ENCODE results near the gene CLPTM1. TPM values are rescaled to one million over a fixed set of nuclear protein-coding genes. Genes with fewer than 3 reads are reported as not detected.

CLPTM1 gene
- total and polyA plus RNA-seq, 9 of the 15 experiments (the other 6 are each of a cell fraction or from before 2014, with no cell fraction given) = 0.37 to 96.0 (median 27.5) TPM

DNA sequence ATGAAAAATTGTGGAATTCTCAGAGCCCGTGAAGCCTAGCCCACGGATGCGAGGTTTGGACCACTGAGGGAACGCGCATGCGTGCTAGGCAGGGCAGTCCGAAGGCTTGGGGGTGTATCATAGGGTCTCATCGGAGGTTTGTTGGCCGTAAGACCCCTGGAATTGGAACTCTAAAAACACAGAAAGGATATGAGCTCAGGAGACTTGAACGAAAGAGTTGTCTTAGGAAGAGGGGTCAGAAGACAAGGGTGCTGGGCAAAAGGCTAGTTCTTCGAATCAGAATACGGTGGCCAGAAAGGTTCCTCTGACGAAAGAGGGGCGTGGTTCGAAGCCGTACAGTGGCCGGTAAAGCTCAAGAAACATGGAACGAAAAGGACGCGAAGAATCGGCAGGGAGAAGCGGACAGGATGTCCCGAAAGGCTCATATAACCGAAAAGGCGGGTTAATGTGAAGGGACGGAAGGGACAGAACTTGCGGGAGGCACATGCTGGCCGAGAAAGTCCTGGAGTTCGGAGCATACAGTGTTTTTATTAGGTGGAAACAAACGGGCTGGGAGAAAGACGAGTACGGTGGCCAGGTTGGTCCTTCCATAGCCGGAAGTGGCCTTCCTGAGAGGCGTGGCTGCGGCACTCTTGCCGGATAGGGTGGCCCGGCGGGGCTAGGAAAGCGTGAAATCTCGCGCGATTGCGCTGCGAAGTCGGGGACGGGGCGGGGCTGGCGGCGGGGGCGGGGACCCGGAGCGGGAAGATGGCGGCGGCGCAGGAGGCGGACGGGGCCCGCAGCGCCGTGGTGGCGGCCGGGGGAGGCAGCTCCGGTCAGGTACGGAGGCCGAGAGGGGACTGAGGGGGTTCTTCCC lies at the start of gene CLPTM1 (continued):
- TF ChIP-seq, protein P1, sequence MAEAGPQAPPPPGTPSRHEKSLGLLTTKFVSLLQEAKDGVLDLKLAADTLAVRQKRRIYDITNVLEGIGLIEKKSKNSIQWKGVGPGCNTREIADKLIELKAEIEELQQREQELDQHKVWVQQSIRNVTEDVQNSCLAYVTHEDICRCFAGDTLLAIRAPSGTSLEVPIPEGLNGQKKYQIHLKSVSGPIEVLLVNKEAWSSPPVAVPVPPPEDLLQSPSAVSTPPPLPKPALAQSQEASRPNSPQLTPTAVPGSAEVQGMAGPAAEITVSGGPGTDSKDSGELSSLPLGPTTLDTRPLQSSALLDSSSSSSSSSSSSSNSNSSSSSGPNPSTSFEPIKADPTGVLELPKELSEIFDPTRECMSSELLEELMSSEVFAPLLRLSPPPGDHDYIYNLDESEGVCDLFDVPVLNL (CRISPR knock-in tag; IDR thresholded peaks at IDR 0.05; ENCODE audit: low read depth) = no peak
- TF ChIP-seq SRSF7 (optimal IDR thresholded peaks at IDR 0.05; ENCODE audit: low read depth, low read length) (no peak), YBX1 (IDR thresholded peaks at IDR 0.05) (no peak), BCL6 (CRISPR knock-in tag; IDR thresholded peaks at IDR 0.05) (no peak), SRF (CRISPR knock-in tag; IDR thresholded peaks at IDR 0.05) (no peak), SUPT5H (IDR thresholded peaks at IDR 0.05) (peak; percentile 97), TCF3 (CRISPR knock-in tag; IDR thresholded peaks at IDR 0.05) (no peak; the same call in 1 of the 2 replicates), HMGN3 (IDR thresholded peaks at IDR 0.05; ENCODE audit: borderline replicate concordance, extremely low read depth, insufficient read length, low read depth, low read length) (no peak), CBFA2T2 (conservative IDR thresholded peaks at IDR 0.05) (no peak), CREBBP (IDR thresholded peaks at IDR 0.05; ENCODE audit: low read depth, low read length) (no peak), WHSC1 (IDR thresholded peaks at IDR 0.05; ENCODE audit: low read length) (no peak), E2F3 (CRISPR knock-in tag; IDR thresholded peaks at IDR 0.05) (no peak), ZNF354B (CRISPR knock-in tag; IDR thresholded peaks at IDR 0.05) (no peak), ZNF436 (CRISPR knock-in tag; IDR thresholded peaks at IDR 0.05) (no peak), MYBL2 (IDR thresholded peaks at IDR 0.05; ENCODE audit: low read depth) (no peak; the same call in 1 of the 2 replicates), MYBL2 (CRISPR knock-in tag; IDR thresholded peaks at IDR 0.05; ENCODE audit: borderline replicate concordance) (no peak), ZNF778 (CRISPR knock-in tag; IDR thresholded peaks at IDR 0.05) (no peak), CBFB (CRISPR knock-in tag; IDR thresholded peaks at IDR 0.05) (peak; percentile 92), XRCC4 (IDR thresholded peaks at IDR 0.05; ENCODE audit: extremely low read depth, insufficient read depth, insufficient read length) (no peak), HCFC1 (IDR thresholded peaks at IDR 0.05; ENCODE audit: low read depth, low read length) (peak; percentile 57), ZBTB1 (CRISPR knock-in tag; IDR thresholded peaks at IDR 0.05; ENCODE audit: borderline replicate concordance, low read depth) (0 out of 2 replicates have a peak, but pooled peaks have one; percentile 10), SMAD4 (CRISPR knock-in tag; conservative IDR thresholded peaks at IDR 0.05) (no peak), SMC3 (conservative IDR thresholded peaks at IDR 0.05; ENCODE audit: insufficient read depth, low read depth, low read length) (no peak)
- TF ChIP-seq, protein P2, sequence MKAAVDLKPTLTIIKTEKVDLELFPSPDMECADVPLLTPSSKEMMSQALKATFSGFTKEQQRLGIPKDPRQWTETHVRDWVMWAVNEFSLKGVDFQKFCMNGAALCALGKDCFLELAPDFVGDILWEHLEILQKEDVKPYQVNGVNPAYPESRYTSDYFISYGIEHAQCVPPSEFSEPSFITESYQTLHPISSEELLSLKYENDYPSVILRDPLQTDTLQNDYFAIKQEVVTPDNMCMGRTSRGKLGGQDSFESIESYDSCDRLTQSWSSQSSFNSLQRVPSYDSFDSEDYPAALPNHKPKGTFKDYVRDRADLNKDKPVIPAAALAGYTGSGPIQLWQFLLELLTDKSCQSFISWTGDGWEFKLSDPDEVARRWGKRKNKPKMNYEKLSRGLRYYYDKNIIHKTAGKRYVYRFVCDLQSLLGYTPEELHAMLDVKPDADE (conservative IDR thresholded peaks at IDR 0.05; ENCODE audit: control insufficient read depth, low read depth, low read length) = peak; percentile 50; the same call in 1 of the 2 replicates
- TF ChIP-seq, protein P3, sequence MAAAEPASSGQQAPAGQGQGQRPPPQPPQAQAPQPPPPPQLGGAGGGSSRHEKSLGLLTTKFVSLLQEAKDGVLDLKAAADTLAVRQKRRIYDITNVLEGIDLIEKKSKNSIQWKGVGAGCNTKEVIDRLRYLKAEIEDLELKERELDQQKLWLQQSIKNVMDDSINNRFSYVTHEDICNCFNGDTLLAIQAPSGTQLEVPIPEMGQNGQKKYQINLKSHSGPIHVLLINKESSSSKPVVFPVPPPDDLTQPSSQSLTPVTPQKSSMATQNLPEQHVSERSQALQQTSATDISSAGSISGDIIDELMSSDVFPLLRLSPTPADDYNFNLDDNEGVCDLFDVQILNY (CRISPR knock-in tag; IDR thresholded peaks at IDR 0.05) = no peak
- TF ChIP-seq, protein P4, sequence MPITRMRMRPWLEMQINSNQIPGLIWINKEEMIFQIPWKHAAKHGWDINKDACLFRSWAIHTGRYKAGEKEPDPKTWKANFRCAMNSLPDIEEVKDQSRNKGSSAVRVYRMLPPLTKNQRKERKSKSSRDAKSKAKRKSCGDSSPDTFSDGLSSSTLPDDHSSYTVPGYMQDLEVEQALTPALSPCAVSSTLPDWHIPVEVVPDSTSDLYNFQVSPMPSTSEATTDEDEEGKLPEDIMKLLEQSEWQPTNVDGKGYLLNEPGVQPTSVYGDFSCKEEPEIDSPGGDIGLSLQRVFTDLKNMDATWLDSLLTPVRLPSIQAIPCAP (CRISPR knock-in tag; IDR thresholded peaks at IDR 0.05; ENCODE audit: borderline replicate concordance) = no peak

Measured in K562 (cell line).